K562 (cell line): ENCODE measurements around the gene ABCB9.

Source experiments
- CTCF ChIP-seq, 3 experiments: IDR thresholded peaks in 2 of 3; conservative IDR thresholded peaks in 1 of 3; 2 replicates each; pipeline ENCODE4 v1.5.1; 2011 to 2012; ENCODE audit warnings: low read length in 3 of 3, mild to moderate bottlenecking in 3 of 3, control low read depth in 2 of 3, improper control_type of control experiment in 1 of 3, inconsistent platforms in 1 of 3, low read depth in 1 of 3, mixed read lengths in 1 of 3, moderate library complexity in 1 of 3; ENCODE audit not compliant: insufficient read depth in 2 of 3
- FOXP4 ChIP-seq: sonication (generic); formaldehyde crosslinking; IDR thresholded peaks from 2 replicates; pipeline ENCODE4 v1.8.0; 2022; ENCODE audit warnings: mild to moderate bottlenecking, missing genetic modification reagents, borderline replicate concordance
- GTF3C2 ChIP-seq: IDR thresholded peaks from 3 replicates; pipeline ENCODE4 v1.6.1; 2011; ENCODE audit warnings: borderline replicate concordance, mild to moderate bottlenecking, moderate library complexity; ENCODE audit not compliant: insufficient read length; ENCODE audit errors: extremely low read depth
- NFE2L1 ChIP-seq: fragments of 450-650 bp; IDR thresholded peaks from 2 replicates; pipeline ENCODE4 v1.6.1; 2016; ENCODE audit warnings: missing genetic modification characterization, low read depth, mild to moderate bottlenecking, missing compliant biosample characterization, moderate library complexity, borderline replicate concordance
- RFX7 ChIP-seq: fragments of 250-450 bp; sonication (Bioruptor Pico); IDR thresholded peaks from 2 replicates; pipeline ENCODE4 v1.5.1; 2021; ENCODE audit warnings: mild to moderate bottlenecking
- TEAD2 ChIP-seq: fragments of 450-650 bp; IDR thresholded peaks from 2 replicates; pipeline ENCODE4 v1.6.1; 2016; ENCODE audit warnings: missing genetic modification characterization, control low read depth, missing compliant biosample characterization
- ZFP36 ChIP-seq: fragments of 150-350 bp; IDR thresholded peaks from 2 replicates; pipeline ENCODE4 v1.6.1; 2018; ENCODE audit warnings: low read length, low read depth; ENCODE audit not compliant: partially characterized antibody
- ZNF449 ChIP-seq: fragments of 250-450 bp; sonication (Bioruptor Pico); IDR thresholded peaks from 2 replicates; pipeline ENCODE4 v1.8.0; 2022; ENCODE audit warnings: moderate library complexity, mild to moderate bottlenecking, inconsistent platforms

DNA sequence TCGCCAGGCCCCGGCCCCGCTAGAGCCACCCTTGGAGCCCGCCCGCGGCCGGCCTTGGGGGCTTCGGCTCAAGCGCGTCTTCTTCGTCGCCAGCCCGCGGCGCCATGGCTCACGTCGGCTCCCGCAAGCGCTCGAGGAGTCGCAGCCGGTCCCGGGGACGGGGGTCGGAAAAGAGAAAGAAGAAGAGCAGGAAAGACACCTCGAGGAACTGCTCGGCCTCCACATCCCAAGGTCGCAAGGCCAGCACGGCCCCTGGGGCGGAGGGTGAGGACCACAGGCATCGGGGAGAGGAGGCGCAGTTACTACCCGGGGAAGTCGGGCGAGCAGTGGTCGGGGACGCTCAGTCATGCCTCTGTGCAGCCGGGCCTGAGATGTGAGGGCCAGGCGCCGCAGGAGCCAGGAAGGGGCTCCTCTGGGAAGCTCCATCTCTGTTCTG lies 14.8 kb upstream of the ABCB9 start:
- no peak for TF ChIP-seq ZFP36
- TF ChIP-seq ZNF449 (CRISPR knock-in tag) = no peak
- no peak for TF ChIP-seq TEAD2 (tag)
- TF ChIP-seq NFE2L1 (tag) = no peak
- TF ChIP-seq FOXP4 = 0 out of 2 replicates have a peak, but pooled peaks have one; percentile 30
- no peak for TF ChIP-seq GTF3C2
- no peak for TF ChIP-seq RFX7 (CRISPR knock-in tag)
- no peak for TF ChIP-seq CTCF (IDR thresholded peaks at IDR 0.05 in 2 of 3, conservative IDR thresholded peaks at IDR 0.05 in 1 of 3; ENCODE audit: insufficient read depth in 2 of 3, low read depth in 1 of 3, low read length in 3 of 3)
